Measurements from ENCODE around the gene HDAC9.

- TF ChIP-seq POLR2A (IDR thresholded peaks at IDR 0.05) = no peak
- TF ChIP-seq, protein P1, sequence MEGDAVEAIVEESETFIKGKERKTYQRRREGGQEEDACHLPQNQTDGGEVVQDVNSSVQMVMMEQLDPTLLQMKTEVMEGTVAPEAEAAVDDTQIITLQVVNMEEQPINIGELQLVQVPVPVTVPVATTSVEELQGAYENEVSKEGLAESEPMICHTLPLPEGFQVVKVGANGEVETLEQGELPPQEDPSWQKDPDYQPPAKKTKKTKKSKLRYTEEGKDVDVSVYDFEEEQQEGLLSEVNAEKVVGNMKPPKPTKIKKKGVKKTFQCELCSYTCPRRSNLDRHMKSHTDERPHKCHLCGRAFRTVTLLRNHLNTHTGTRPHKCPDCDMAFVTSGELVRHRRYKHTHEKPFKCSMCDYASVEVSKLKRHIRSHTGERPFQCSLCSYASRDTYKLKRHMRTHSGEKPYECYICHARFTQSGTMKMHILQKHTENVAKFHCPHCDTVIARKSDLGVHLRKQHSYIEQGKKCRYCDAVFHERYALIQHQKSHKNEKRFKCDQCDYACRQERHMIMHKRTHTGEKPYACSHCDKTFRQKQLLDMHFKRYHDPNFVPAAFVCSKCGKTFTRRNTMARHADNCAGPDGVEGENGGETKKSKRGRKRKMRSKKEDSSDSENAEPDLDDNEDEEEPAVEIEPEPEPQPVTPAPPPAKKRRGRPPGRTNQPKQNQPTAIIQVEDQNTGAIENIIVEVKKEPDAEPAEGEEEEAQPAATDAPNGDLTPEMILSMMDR (IDR thresholded peaks at IDR 0.05) = no peak
Measured at GRCh38 chr7:18536486-18536885, 40.9 kb downstream of the HDAC9 start.

Data from adrenal gland (tissue), 5 donors.